ENCODE results near the gene CDH4. TPM values are rescaled to one million over a fixed set of nuclear protein-coding genes. Genes with fewer than 3 reads are reported as not detected.

CDH4 gene
- under 0.01 and 0.11 TPM in 2 replicates for total RNA-seq

GRCh38 chr20:61251529-61252393 is at the start of gene CDH4:
TSS of gene CDH4 (plus strand) at chr20:61252261.

Measured in dermis lymphatic vessel endothelial cell (primary cell).